ENCODE results near the gene NIPAL3.

DNA sequence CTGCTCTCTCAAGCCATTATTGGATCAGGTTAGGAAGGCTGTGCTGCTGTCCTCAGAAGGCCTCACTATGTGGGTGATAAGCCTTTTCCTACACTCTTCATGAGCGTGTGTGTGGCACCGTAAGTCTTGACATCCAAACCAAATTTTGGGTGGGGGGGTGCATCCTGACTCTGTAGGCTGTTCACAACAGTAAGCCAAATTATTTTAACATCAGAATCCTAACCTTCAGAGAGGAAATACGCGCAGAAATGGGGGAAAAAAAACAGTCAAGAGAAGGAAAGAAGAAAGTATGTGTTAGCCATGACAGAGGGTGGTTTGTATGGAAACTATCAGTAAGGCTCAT, 23.0 kb upstream of the NIPAL3 start:
- TF ChIP-seq TAF1 (IDR thresholded peaks at IDR 0.05; ENCODE audit: low read depth) (no peak), NFIC (IDR thresholded peaks at IDR 0.05) (no peak), EP300 (IDR thresholded peaks at IDR 0.05; ENCODE audit: borderline replicate concordance) (no peak), CREB1 (IDR thresholded peaks at IDR 0.05; ENCODE audit: low read depth) (no peak), CEBPB (IDR thresholded peaks at IDR 0.05) (no peak), YY1 (IDR thresholded peaks at IDR 0.05; ENCODE audit: low read depth) (no peak), RAD21 (IDR thresholded peaks at IDR 0.05; ENCODE audit: low read depth) (no peak)
- TF ChIP-seq, protein P1, sequence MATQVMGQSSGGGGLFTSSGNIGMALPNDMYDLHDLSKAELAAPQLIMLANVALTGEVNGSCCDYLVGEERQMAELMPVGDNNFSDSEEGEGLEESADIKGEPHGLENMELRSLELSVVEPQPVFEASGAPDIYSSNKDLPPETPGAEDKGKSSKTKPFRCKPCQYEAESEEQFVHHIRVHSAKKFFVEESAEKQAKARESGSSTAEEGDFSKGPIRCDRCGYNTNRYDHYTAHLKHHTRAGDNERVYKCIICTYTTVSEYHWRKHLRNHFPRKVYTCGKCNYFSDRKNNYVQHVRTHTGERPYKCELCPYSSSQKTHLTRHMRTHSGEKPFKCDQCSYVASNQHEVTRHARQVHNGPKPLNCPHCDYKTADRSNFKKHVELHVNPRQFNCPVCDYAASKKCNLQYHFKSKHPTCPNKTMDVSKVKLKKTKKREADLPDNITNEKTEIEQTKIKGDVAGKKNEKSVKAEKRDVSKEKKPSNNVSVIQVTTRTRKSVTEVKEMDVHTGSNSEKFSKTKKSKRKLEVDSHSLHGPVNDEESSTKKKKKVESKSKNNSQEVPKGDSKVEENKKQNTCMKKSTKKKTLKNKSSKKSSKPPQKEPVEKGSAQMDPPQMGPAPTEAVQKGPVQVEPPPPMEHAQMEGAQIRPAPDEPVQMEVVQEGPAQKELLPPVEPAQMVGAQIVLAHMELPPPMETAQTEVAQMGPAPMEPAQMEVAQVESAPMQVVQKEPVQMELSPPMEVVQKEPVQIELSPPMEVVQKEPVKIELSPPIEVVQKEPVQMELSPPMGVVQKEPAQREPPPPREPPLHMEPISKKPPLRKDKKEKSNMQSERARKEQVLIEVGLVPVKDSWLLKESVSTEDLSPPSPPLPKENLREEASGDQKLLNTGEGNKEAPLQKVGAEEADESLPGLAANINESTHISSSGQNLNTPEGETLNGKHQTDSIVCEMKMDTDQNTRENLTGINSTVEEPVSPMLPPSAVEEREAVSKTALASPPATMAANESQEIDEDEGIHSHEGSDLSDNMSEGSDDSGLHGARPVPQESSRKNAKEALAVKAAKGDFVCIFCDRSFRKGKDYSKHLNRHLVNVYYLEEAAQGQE (IDR thresholded peaks at IDR 0.05; ENCODE audit: low read depth) = no peak
- TF ChIP-seq, protein P2, sequence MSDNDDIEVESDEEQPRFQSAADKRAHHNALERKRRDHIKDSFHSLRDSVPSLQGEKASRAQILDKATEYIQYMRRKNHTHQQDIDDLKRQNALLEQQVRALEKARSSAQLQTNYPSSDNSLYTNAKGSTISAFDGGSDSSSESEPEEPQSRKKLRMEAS (IDR thresholded peaks at IDR 0.05) = no peak

All from Ishikawa (cell line).